Sigmoid colon (tissue), 7 donors: ENCODE data around the gene COL25A1. TPM values are rescaled to one million over a fixed set of nuclear protein-coding genes. Genes with fewer than 3 reads are reported as not detected.

Experiments used
- DNase-seq: peaks from one replicate; pipeline ENCODE4 v3.0.0-alpha.2; 2019
- H3K27ac ChIP-seq, 4 donors: fragments of 200-600 bp; sonication (generic); one replicate each; pipeline ENCODE4 v1.5.1; 2016 to 2019; ENCODE audit warnings: mild to moderate bottlenecking in 1 of 4
- H3K27me3 ChIP-seq, 3 donors: fragments of 200-600 bp; sonication (generic); one replicate each; pipeline ENCODE4 v1.5.1; 2019; ENCODE audit warnings: mild to moderate bottlenecking in 1 of 3
- H3K36me3 ChIP-seq, 4 donors: fragments of 200-600 bp; sonication (generic); one replicate each; pipeline ENCODE4 v1.5.1; 2016 to 2019
- H3K4me1 ChIP-seq, 4 donors: fragments of 200-600 bp; sonication (generic); one replicate each; pipeline ENCODE4 v1.5.1; 2017 to 2019
- H3K4me3 ChIP-seq, 4 donors: fragments of 200-600 bp; sonication (generic); one replicate each; pipeline ENCODE4 v1.5.1; 2017 to 2019; ENCODE audit warnings: mild to moderate bottlenecking in 2 of 4, moderate library complexity in 1 of 4
- H3K9me3 ChIP-seq, 4 donors: fragments of 200-600 bp in 3 of 4; sonication (generic) in 3 of 4; one replicate each; pipeline versions ENCODE4 v1.5.1 to v1.6.1; 2013 to 2019
- CTCF ChIP-seq, 4 experiments: fragments of 450-650 bp in 3 of 4; fragments of 200-600 bp in 1 of 4; IDR thresholded peaks; one replicate each; pipeline ENCODE4 v1.5.1; 2016 to 2019; ENCODE audit warnings: antibody characterized with exemption in 4 of 4, mild to moderate bottlenecking in 3 of 4, moderate library complexity in 2 of 4
- EP300 ChIP-seq, 4 donors: sonication (generic); formaldehyde crosslinking; IDR thresholded peaks; one replicate each; pipeline ENCODE4 v1.6.1; 2017; ENCODE audit warnings: antibody characterized with exemption in 4 of 4
- POLR2A ChIP-seq, 2 donors: fragments of 450-650 bp; IDR thresholded peaks; one replicate each; pipeline ENCODE4 v1.6.1; 2016; ENCODE audit warnings: antibody characterized with exemption in 2 of 2, mild to moderate bottlenecking in 2 of 2, moderate library complexity in 2 of 2
- POLR2AphosphoS5 ChIP-seq, 4 donors: sonication (generic); formaldehyde crosslinking; IDR thresholded peaks; one replicate each; pipeline ENCODE4 v1.6.1; 2017; ENCODE audit warnings: antibody characterized with exemption in 4 of 4
- WGBS, 2 donors: extraction: QIAGEN DNeasy Blood & Tissue Kit; methylation state at CpG; one replicate each; pipeline ENCODE4 v1.1.7; 2013; 5-methylcytosine and 5-hydroxymethylcytosine counted together
- intact Hi-C: fragments of 100-400 bp; cut with DNase I; formaldehyde crosslinking; loops from one replicate; pipeline ENCODE4 v1.15.1; 2023
- polyA plus RNA-seq, 3 donors: library from polyadenylated mRNA; stranded (reverse); fragments of 200-250 nt; gene quantifications; one replicate each; pipeline ENCODE4 v1.2.3, GENCODE V29; 2013
- total RNA-seq, 4 donors: library from RNA; depleted of rRNA; stranded (reverse); fragments of >200 nt; gene quantifications; one replicate each; pipeline ENCODE4 v1.1.0, GENCODE V29; 2016
- donor health status: healthy with polysubstance abuse.
- donor health status: Bipolar disorder and iron deficiency.
- donor health status: healthy.

COL25A1 gene
- total and polyA plus RNA-seq, 7 donors = 0.15 to 1.4 (median 0.41) TPM; not detected in 2

- Histone ChIP-seq H3K36me3 (no peaks in the 10 kb centered on the region), H3K9me3 (no peaks in the 10 kb centered on the region), H3K27ac (no peak overlapping the region), H3K4me3 (no peak overlapping the region), H3K4me1 (no peaks in the 10 kb centered on the region), H3K27me3 (no peaks in the 10 kb centered on the region)
- intact Hi-C loops = no loop called here
- DNase-seq = no peak
- WGBS, 2 donors = 88 to 93% methylated on average over 7 of the region's 7 CpGs
- TF ChIP-seq POLR2AphosphoS5 (IDR thresholded peaks at IDR 0.05) (no peak), EP300 (IDR thresholded peaks at IDR 0.05) (no peak), POLR2A (IDR thresholded peaks at IDR 0.05) (no peak), CTCF (IDR thresholded peaks at IDR 0.05) (no peak)
Observed at GRCh38 chr4:109157696-109158095, 144.8 kb downstream of the COL25A1 start.

- Histone ChIP-seq H3K4me1 (no peaks in the 10 kb centered on the region), H3K4me3 (no peak overlapping the region), H3K36me3 (no peaks in the 10 kb centered on the region), H3K27ac (no peak overlapping the region), H3K27me3 (no peaks in the 10 kb centered on the region), H3K9me3 (no peaks in the 10 kb centered on the region)
- intact Hi-C loops = no loop called here
- no peak for DNase-seq
- TF ChIP-seq EP300 (IDR thresholded peaks at IDR 0.05) (no peak), POLR2A (IDR thresholded peaks at IDR 0.05) (no peak), CTCF (IDR thresholded peaks at IDR 0.05) (no peak), POLR2AphosphoS5 (IDR thresholded peaks at IDR 0.05) (no peak)
- 69 to 73% methylated on average over 2 of the region's 2 CpGs for WGBS, 2 donors
Observed at GRCh38 chr4:109157205-109157604, 145.3 kb downstream of the COL25A1 start.

- Histone ChIP-seq H3K4me1 (no peaks in the 10 kb centered on the region), H3K4me3 (no peak overlapping the region), H3K27ac (no peak overlapping the region), H3K9me3 (no peaks in the 10 kb centered on the region), H3K36me3 (no peaks in the 10 kb centered on the region), H3K27me3 (no peaks in the 10 kb centered on the region)
- no peak for DNase-seq
- intact Hi-C loops = no loop called here
- TF ChIP-seq POLR2AphosphoS5 (IDR thresholded peaks at IDR 0.05) = no peak
- TF ChIP-seq CTCF (IDR thresholded peaks at IDR 0.05) = no peak
- no peak for TF ChIP-seq EP300 (IDR thresholded peaks at IDR 0.05)
- TF ChIP-seq POLR2A (IDR thresholded peaks at IDR 0.05) = no peak
- 77 to 82% methylated on average over 2 of the region's 2 CpGs for WGBS, 2 donors
Observed at GRCh38 chr4:109156356-109156755, 146.1 kb downstream of the COL25A1 start.

- no peak for DNase-seq
- intact Hi-C loops = no loop called here
- TF ChIP-seq POLR2A (IDR thresholded peaks at IDR 0.05) (no peak), POLR2AphosphoS5 (IDR thresholded peaks at IDR 0.05) (no peak), CTCF (IDR thresholded peaks at IDR 0.05) (no peak), EP300 (IDR thresholded peaks at IDR 0.05) (no peak)
- 65 to 79% methylated on average over 4 of the region's 4 CpGs for WGBS, 2 donors
- Histone ChIP-seq H3K27me3 (no peaks in the 10 kb centered on the region), H3K36me3 (no peaks in the 10 kb centered on the region), H3K4me1 (no peaks in the 10 kb centered on the region), H3K27ac (no peak overlapping the region), H3K9me3 (no peaks in the 10 kb centered on the region), H3K4me3 (no peak overlapping the region)
Observed at GRCh38 chr4:109155682-109156283, 146.7 kb downstream of the COL25A1 start.

- TF ChIP-seq POLR2A (IDR thresholded peaks at IDR 0.05) (no peak), POLR2AphosphoS5 (IDR thresholded peaks at IDR 0.05) (no peak), EP300 (IDR thresholded peaks at IDR 0.05) (no peak), CTCF (IDR thresholded peaks at IDR 0.05) (no peak)
- intact Hi-C loops = no loop called here
- 61% methylated on average over 2 of the region's 2 CpGs for WGBS, 2 donors
Observed at GRCh38 chr4:109155084-109155483, 147.4 kb downstream of the COL25A1 start.

More at GRCh38 chr4:109155084-109155483, 147.4 kb downstream of the COL25A1 start:
- Histone ChIP-seq H3K4me3 (no peak overlapping the region), H3K36me3 (no peaks in the 10 kb centered on the region), H3K27me3 (no peaks in the 10 kb centered on the region), H3K4me1 (no peaks in the 10 kb centered on the region), H3K9me3 (no peaks in the 10 kb centered on the region), H3K27ac (no peak overlapping the region)
- no peak for DNase-seq
